BE2C (cell line): ENCODE measurements around the gene RCE1. TPM values are rescaled to one million over a fixed set of nuclear protein-coding genes. Genes with fewer than 3 reads are reported as not detected.
A peak's percentile ranks its signal among the peaks of the same experiment; 100 is the strongest.
"Not testable (repeated sequence)": the region's sequence is repeated elsewhere in the genome, so short reads cannot be mapped to it uniquely, and the experiment has no call there.

ENCODE experiments used
- DNase-seq: peaks from one replicate; pipeline ENCODE4 v3.0.0-alpha.2; 2020
- H3K27me3 ChIP-seq: fragments of 250-450 bp; sonication (Bioruptor Pico); 2 replicates; pipeline ENCODE4 v1.5.1; 2020; ENCODE audit warnings: mild to moderate bottlenecking
- H3K36me3 ChIP-seq: fragments of 250-450 bp; sonication (Bioruptor Pico); 2 replicates; pipeline ENCODE4 v1.5.1; 2020; ENCODE audit warnings: mild to moderate bottlenecking
- H3K4me1 ChIP-seq: fragments of 250-450 bp; sonication (Bioruptor Pico); 2 replicates; pipeline ENCODE4 v1.5.1; 2020
- H3K4me3 ChIP-seq: 2 replicates; pipeline ENCODE4 v1.5.1; 2011; ENCODE audit warnings: low read depth, low read length
- H3K9me3 ChIP-seq: fragments of 250-450 bp; sonication (Bioruptor Pico); 2 replicates; pipeline ENCODE4 v1.5.1; 2020
- polyA plus RNA-seq: library from polyadenylated mRNA; unstranded; fragments of >200 nt; gene quantifications from one replicate; pipeline ENCODE4 v1.2.1, GENCODE V29; 2012; ENCODE audit warnings: low read depth, missing spikeins; ENCODE audit not compliant: insufficient read length, insufficient read depth
- TF ChIP-seq, protein P1 (sequence below): IDR thresholded peaks from 2 replicates; pipeline ENCODE4 v1.5.1; 2012; ENCODE audit warnings: mild to moderate bottlenecking, low read depth, low read length

RCE1 gene, protein sequence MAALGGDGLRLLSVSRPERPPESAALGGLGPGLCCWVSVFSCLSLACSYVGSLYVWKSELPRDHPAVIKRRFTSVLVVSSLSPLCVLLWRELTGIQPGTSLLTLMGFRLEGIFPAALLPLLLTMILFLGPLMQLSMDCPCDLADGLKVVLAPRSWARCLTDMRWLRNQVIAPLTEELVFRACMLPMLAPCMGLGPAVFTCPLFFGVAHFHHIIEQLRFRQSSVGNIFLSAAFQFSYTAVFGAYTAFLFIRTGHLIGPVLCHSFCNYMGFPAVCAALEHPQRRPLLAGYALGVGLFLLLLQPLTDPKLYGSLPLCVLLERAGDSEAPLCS
- 89.7 TPM for polyA plus RNA-seq

DNA sequence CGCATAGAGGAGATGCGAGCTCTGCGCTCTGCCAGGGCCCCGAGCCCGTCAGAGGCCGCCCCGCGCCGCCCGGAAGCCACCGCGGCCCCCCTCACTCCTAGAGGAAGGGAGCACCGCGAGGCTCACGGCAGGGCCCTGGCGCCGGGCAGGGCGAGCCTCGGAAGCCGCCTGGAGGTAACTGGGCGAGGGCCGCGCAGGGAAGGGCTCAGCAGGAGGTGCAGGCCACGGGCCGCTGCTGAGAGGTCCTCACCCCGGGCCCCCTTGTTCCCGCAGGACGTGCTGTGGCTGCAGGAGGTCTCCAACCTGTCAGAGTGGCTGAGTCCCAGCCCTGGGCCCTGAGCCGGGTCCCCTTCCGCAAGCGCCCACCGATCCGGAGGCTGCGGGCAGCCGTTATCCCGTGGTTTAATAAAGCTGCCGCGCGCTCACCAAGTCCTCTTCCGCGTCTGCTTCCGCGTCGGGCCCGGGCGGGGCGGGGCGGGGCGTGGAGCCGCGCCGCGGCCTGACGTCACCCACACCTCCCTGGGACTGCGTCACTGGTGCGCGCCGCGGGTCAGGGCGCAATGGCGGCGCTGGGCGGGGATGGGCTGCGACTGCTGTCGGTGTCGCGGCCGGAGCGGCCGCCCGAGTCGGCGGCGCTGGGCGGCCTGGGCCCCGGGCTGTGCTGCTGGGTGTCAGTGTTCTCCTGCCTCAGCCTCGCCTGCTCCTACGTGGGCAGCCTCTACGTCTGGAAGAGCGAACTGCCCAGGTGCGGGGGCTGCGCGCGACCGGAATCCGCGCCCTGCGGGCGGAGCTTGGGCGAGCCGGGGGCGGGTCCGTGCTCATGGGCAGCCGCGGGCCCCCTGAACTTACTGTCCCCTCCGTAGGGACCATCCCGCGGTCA lies at the start of gene RCE1:
Gene RCE1 (plus strand): TSS at position 546 of the 880 bp plus-strand sequence. CDS start 15 bp downstream, at position 561.
- Histone ChIP-seq H3K9me3 (no peaks in the 10 kb centered on the region), H3K27me3 (no peaks in the 10 kb centered on the region), H3K4me1 (no peaks in the 10 kb centered on the region; the same call in 1 of the 2 replicates), H3K36me3 (peaks cover 23% of the 10 kb centered on the region), H3K4me3 (peak within 1 kb of the TSS; percentile 82)
- TF ChIP-seq, protein P1, sequence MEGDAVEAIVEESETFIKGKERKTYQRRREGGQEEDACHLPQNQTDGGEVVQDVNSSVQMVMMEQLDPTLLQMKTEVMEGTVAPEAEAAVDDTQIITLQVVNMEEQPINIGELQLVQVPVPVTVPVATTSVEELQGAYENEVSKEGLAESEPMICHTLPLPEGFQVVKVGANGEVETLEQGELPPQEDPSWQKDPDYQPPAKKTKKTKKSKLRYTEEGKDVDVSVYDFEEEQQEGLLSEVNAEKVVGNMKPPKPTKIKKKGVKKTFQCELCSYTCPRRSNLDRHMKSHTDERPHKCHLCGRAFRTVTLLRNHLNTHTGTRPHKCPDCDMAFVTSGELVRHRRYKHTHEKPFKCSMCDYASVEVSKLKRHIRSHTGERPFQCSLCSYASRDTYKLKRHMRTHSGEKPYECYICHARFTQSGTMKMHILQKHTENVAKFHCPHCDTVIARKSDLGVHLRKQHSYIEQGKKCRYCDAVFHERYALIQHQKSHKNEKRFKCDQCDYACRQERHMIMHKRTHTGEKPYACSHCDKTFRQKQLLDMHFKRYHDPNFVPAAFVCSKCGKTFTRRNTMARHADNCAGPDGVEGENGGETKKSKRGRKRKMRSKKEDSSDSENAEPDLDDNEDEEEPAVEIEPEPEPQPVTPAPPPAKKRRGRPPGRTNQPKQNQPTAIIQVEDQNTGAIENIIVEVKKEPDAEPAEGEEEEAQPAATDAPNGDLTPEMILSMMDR = no peak
- DNase-seq = peak; percentile 94

DNA sequence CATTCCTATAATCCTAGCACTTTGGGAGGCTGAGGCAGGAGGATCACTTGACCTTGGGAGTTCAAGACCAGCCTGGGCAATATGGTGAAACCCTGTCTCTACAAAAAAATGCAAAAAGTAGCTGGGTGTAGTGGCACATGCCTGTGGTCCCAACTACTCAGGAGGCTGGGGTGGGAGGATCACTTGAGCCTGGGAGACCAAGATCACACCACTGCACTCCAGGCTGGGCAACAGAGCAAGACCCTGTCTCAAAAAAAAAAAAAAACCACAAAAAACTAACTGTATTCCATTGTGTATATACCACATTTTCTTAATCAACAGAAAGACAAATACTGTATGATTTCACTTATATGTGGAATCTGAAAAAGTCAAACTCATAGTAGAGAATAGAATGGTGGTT lies 43.4 kb upstream of the RCE1 start:
- H3K4me1 ChIP-seq, H3K9me3 ChIP-seq, H3K4me3 ChIP-seq, H3K27me3 ChIP-seq, H3K36me3 ChIP-seq, DNase-seq: not testable (repeated sequence)

DNA sequence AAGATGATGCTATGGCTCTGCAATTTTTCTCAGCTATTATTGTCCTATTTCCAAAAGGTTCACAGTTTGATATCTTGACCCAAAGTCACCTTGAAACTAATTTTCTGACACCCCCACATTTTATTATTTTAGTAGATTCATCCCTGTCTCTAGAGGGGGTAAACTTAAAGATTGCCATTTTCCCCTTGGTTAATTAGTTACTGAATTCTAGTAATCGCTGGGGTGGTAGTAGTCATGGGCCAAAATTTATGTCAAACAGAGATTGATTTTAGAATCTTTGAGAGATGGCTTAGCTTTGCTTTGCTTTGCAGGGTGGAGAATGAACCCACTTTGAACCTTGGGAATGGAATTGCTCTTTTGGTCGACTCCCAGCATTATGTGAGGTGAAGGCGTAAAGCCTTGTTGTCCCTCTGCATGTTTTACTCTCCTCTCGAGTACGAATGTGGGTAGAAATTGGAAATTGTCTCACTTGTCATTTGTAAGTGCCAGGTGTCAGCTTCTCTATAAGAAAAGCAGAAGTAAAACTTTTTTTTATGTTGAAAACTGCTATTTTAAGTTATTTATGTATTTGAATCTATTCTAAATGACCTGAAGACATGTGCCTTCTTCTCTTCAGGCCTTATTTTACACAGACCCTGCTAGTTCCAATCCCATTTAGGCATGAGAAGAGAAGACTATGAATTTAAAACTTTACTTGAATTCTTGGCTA lies 42.4 kb upstream of the RCE1 start:
- DNase-seq = no peak

DNA sequence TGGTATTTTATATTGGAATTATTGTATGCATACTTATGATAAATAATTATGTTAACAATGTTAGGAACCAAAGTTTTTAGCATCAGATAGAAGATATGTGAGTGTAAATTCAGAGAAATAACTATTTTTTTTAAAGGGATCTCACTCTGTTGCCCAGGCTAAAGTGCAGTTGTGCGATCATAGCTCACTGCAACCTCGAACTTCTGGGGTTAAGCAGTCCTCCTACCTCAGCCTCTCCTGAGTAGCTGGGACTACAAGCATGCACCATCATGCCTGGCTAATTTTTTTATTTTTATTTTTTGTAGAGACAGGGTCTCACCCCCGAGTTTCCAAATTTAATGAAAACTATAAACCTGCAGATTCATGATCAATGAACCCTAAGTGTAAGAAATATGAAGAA lies 33.6 kb upstream of the RCE1 start:
- H3K4me1 ChIP-seq = no peaks in the 10 kb centered on the region
- H3K4me3 ChIP-seq = no peak overlapping the region
- no peaks in the 10 kb centered on the region for H3K36me3 ChIP-seq
- no peak for DNase-seq
- no peaks in the 10 kb centered on the region for H3K9me3 ChIP-seq
- TF ChIP-seq, protein P1 = no peak
- H3K27me3 ChIP-seq = no peaks in the 10 kb centered on the region

More for the DNA sequence above, 42.4 kb upstream of the RCE1 start:
- H3K4me3 ChIP-seq = no peak overlapping the region
- no peaks in the 10 kb centered on the region for H3K36me3 ChIP-seq
- TF ChIP-seq, protein P1 = no peak
- no peaks in the 10 kb centered on the region for H3K9me3 ChIP-seq
- H3K27me3 ChIP-seq = no peaks in the 10 kb centered on the region
- H3K4me1 ChIP-seq = no peaks in the 10 kb centered on the region

DNA sequence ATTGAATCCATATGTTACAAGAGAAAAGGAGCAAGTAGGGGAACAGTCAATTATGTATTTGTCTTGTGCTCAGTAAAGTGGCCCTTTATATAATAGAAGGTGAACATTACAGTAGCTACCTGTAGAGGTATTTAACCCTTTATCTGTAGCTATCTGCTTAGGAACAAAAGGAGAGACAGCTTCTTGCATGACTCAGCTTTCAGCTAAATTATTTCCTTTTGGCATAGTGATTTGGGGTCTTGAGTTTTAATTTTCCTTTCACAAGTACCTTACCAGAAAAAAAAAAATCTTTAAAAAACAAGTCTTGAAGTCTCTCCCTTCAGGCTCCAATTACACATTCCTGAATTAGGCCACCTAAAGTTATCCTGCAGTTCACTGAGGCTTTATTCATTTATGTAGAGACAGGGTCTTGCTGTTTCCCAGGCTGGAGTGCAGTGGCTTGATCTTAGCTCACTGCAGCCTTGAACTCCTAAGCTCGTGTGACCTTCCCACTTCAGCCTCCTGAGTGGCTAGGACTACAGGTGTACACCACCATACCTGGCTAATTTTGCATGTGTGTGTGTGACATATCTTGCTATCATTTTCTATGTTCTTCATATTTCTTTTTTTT lies 32.6 kb upstream of the RCE1 start:
- no peak overlapping the region for H3K4me3 ChIP-seq
- no peaks in the 10 kb centered on the region for H3K27me3 ChIP-seq
- H3K9me3 ChIP-seq = no peaks in the 10 kb centered on the region
- TF ChIP-seq, protein P1 = no peak
- H3K4me1 ChIP-seq = no peaks in the 10 kb centered on the region
- no peaks in the 10 kb centered on the region for H3K36me3 ChIP-seq
- no peak for DNase-seq

DNA sequence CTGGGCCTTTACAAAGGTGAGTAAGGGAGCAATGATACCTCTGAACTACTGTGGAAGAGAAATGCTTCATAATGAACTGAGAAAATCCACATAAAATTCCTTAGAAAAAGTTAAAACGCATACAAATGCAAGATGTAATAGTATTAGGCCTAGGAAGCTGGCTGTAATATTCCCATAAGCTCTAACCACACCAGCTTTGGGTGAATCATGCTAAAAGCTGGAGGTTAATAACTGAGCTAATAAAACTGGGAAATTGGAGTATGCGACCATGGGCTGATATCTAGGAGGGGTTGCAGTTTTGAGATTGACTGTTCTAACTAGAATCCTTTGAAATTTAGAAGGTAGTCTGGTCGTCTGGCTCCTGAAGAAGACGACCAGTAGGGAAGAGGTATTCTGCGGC lies 28.6 kb upstream of the RCE1 start:
- no peaks in the 10 kb centered on the region for H3K27me3 ChIP-seq
- TF ChIP-seq, protein P1 = no peak
- no peak overlapping the region for H3K4me3 ChIP-seq

More for the DNA sequence above, 28.6 kb upstream of the RCE1 start:
- no peaks in the 10 kb centered on the region for H3K9me3 ChIP-seq
- no peaks in the 10 kb centered on the region for H3K36me3 ChIP-seq
- H3K4me1 ChIP-seq = no peaks in the 10 kb centered on the region
- no peak for DNase-seq
